Retinal pigment epithelial cell (primary cell): ENCODE data around the gene RIPPLY2.

Source experiments
- DNase-seq: peaks from one replicate; pipeline ENCODE4 v3.0.0-alpha.2; 2010; ENCODE audit warnings: low read depth
- H3K4me3 ChIP-seq: 2 replicates; pipeline ENCODE4 v1.5.1; 2011; ENCODE audit warnings: mild to moderate bottlenecking, low read length, control low read depth, moderate library complexity
- CTCF ChIP-seq: conservative IDR thresholded peaks from 2 replicates; pipeline ENCODE4 v1.5.1; 2011; ENCODE audit warnings: low read depth, low read length, control low read depth, inconsistent platforms

RIPPLY2 gene

DNA sequence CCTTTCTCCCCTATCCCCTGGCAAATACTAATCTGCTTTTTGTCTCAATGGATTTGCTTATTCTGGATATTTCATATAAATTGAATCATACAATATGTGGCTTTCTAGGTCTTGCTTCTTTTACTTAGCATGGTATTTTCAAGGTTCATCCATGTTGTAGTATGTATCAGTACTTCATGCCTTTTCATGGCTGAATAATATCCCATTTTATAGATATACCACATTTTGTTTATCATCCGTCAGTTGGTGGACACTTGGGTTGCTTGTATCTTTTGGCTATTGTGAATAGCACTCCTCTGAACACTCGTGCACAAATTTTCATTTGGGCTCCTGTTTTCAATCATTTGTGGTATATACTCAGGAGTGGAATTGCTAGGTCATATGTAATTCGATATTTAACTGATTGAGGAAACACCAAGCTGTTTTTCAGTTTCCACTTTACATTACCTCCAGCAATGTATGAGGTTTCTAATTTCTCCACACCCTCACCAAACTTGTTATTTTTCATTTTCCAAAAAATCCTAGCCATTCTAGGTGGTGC is 30.5 kb upstream of the RIPPLY2 start:
- no peak for DNase-seq
- no peak overlapping the region for H3K4me3 ChIP-seq
- TF ChIP-seq CTCF = no peak

- DNase-seq = peak; percentile 24
- no peak overlapping the region for H3K4me3 ChIP-seq
- no peak for TF ChIP-seq CTCF
Measured at GRCh38 chr6:83824388-83824801, 28.8 kb upstream of the RIPPLY2 start.

- TF ChIP-seq CTCF = no peak
- no peak for DNase-seq
Measured at GRCh38 chr6:83824831-83825230, 28.3 kb upstream of the RIPPLY2 start.

GRCh38 chr6:83827050-83827449 is 26.1 kb upstream of the RIPPLY2 start:
- no peak for TF ChIP-seq CTCF
- DNase-seq = no peak
- no peak overlapping the region for H3K4me3 ChIP-seq

More at GRCh38 chr6:83824831-83825230, 28.3 kb upstream of the RIPPLY2 start:
- H3K4me3 ChIP-seq = no peak overlapping the region

DNA sequence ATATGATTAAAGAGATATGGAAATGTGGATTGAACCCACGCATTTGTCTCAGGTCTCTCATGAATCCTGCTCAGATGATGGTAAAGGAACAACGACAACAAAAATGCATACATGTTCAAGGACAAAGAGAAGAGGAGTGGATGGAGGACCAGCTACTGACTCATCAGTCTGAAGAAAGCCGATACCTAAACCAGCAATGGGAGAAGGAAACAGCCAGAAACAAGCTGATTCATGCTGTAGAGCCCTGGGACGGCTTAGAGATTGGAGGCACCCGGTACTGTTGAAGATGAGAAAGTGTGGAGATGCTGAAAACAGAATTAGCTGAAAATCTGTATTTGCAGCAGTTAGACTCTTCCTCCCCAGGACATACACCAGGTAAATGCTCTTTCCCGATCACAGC is 14.4 kb upstream of the RIPPLY2 start:
- no peak for TF ChIP-seq CTCF
- DNase-seq = no peak
- no peak overlapping the region for H3K4me3 ChIP-seq

- TF ChIP-seq CTCF = no peak
- no peak for DNase-seq
- no peak overlapping the region for H3K4me3 ChIP-seq
Measured at GRCh38 chr6:83844170-83844569, 9.0 kb upstream of the RIPPLY2 start.

DNA sequence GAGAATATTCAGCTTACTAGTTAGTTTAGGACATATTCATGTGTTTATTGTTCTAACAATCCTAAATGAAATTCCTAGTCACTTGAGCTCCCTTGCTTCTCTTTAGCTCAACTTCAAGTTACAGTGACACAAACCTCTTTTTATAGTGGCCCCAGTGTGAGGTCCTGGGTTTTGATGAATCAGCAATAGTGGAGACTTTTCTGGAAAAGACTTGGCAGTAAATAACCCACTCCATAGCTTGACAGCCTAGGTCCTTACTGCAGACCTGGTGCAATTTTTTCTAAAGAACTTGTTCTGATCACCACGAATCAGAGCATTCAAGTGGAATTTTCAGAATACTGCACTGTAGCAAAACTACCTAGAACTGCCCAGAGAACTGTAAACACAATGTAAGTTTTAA is 6.9 kb upstream of the RIPPLY2 start:
- no peak for DNase-seq
- TF ChIP-seq CTCF = no peak
- no peak overlapping the region for H3K4me3 ChIP-seq
